ENCODE data around the gene MYBBP1A.

The MYBBP1A gene

DNA sequence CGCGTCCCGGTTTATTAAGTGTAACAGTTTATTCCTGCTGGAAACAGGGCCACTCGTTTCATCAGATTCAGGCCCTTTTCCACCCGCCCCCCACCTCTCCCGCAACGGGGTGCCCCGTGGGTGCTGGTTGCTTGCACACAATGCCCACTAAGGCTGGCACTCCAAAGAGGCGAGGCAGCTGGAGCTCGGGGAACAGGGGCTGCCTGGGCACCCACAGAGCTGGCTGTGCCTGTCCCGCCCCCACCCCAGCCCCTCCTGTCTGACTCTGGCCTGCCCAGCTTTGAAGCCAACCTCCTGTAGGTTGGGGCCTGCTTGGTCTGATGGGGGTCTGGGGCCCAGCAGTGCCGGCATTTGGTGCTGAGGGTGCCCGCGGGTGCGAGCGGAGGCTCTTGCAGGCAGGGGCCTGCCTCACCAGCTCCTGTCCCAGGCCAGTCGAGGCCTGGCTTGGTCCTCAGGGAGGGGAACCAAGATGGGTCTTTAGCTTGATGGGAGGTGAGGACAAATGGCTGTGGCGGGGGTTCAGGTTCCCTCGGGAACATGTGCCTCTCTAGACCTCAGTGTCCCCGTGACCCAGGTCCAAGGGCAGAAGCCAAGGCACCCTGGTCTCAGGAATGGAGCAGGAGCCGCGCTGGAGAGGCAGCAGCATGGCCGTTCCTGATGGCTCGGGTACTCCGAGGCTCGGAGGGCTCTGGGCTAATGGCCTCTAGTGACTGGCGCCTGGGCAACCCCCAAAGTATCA lies 20.1 kb downstream of the MYBBP1A start:
- no peak for FAIRE-seq

DNA sequence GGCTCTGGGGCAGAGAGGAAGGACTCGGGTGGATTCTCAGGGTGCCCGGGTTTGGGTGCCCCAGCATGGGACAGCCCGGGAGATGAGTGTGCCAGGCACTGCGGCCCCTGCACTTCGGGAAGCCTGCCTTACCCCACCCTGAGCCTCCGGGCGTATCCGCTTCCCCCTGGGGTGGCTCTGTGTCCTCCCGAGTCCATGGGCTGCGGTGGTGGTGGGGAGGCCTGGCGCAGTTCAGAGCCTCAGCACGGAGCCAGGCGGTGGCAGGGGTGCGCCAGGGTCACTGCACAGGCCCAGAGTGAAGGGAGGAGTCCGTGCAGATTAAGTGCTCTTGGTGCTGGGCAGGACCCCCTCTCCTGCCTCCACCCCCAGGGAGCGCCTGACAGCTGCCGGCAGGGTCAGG lies 20.7 kb downstream of the MYBBP1A start:
- no peak for FAIRE-seq

DNA sequence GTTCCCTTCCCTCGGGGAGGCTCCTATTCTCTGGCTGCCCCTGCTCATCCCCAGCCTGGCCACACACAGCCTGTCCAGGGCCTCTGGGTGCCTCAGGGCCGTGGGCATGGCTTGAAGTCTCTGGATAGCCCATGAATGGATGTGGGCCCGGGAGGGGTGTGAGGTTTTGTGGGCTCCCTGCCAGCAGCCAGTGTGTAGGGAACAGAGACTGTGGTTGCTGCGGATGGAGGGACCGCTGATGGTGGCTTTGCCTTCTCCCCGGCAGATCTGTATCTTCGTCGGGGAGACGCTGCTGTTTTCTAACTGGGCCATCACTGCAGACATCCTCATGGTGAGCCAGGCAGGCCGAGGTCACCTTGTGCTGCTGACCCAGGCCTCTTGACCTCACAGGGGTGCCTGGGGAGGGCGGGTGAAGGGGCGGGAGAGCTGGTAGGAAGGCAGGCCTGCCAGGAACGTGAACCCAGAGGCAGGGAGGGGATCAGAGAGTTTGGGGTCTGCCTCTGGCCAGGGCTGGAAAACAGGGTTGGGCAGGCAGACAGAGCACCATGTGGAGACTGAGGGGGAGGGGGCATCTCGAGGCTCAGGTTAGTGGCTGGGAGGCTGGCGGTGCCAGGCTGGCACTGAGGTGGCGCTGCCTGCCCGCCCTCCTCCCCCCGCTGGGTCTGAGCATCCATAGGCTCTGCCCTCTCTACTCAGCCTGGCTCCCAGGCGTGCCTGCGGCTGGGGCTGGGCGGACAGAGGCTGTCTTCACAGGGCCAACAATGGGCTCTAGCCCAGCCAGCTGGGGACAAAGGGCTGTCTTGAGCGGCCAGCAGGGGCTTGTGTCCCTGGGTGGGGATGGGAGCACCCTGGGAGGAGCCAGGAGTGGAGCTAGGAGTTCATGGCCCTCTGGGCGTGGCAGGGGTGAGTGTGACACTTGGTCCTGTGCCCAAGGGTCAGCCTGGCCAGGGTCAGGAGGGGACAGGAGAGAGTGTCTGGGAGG lies 21.4 kb downstream of the MYBBP1A start:
- no peak for FAIRE-seq

DNA sequence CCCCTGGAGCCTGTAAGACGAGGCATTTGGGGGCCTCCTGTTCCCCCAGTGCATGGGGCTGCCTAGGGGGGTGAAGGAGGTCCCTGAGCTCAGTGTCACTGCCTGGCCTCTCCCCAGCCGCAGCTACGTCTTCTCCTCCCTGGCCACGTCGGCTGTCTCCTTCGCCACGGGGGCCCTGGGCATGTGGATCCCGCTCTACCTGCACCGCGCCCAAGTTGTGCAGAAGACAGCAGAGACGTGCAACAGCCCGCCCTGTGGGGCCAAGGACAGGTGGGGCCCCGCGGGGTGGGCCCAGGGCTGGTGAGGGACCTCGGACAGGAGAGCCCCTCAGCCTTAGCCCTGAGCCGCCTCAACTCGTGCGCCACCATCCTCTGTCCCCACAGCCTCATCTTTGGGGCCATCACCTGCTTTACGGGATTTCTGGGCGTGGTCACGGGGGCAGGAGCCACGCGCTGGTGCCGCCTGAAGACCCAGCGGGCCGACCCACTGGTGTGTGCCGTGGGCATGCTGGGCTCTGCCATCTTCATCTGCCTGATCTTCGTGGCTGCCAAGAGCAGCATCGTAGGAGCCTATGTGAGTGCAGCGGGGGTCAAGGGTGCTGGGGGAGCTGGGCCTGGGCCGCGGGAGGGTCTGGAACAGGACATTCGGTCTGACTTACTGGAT lies 22.2 kb downstream of the MYBBP1A start:
- FAIRE-seq = no peak

DNA sequence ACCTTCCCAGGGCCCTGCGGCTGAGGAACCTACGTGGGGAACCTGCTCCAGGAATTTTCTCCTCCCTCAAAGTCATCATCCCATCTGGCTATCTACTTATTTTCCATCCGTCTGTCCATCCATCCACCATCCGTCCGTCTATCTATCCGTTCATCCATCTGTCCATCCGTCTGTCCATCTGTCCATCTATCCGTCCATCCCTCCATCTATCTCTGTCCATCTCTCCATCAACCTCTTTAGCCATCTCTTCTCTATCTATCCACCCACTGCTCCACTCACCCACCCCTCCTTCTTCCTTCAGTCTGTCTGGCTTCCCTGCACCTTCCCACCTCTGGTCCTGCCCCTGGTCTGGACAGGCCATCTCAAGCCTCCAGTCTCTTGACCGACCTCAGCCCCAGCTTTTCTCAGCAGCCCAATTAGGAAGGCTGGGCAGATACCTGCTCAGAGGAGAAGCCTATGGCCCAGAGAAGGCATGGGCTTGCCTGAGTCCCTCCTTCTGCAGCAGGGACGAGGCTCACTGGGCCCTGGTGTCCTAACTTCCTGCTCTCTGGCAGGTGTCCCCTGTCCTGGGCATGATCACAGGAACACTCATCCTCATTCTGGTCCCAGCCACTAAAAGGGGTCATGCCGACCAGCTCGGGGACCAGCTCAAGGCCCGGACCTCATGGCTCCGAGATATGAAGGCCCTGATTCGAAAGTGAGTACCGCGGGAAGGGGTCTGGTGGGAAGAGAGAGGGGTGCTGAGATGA lies 23.0 kb downstream of the MYBBP1A start:
- FAIRE-seq = no peak

DNA sequence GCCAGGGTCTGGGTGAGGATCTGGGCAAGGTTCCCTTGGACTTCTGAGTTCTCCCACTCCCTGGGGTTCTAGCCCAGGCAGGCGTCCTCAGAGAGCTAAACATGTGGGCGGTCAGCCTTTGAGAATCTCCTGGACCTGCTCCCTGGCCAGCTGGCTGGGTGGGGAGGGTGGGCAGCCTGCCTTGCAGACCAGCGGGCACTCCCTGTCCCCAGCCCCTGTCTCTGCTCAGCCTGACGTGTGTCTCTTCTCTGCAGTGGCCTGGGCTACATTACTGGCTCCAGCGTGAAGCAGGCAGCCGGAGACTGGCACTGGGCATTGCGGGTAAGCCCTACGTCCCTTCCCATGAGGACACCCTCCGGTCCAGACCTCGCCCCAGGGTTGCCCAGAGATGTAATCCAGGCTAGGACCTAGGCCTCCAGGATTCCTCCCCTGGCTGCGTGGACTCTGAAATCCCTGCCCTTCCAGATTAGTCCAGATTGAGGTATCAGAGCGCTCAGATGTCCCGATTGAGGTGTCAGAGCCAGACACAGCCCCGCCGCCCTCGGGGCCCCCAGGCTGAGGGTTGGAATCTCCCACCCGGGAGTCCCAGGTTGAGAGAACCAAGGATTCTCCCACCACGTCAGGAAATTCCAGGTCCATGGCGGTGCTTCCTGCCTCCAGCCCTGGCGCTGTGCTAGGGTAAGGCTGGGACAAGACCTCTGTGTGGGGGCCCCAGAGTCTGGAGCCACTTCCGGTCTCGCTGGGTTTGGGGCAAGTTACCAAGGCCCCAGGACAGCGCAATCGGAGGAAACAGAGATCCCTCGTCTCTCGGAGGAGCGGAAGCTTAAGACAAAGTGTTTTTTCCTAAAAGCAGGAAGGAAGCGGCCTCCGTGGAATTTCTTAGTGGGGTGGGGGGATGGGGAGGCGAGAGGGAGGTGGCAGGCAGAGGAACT lies 24.1 kb downstream of the MYBBP1A start:
- FAIRE-seq = no peak

DNA sequence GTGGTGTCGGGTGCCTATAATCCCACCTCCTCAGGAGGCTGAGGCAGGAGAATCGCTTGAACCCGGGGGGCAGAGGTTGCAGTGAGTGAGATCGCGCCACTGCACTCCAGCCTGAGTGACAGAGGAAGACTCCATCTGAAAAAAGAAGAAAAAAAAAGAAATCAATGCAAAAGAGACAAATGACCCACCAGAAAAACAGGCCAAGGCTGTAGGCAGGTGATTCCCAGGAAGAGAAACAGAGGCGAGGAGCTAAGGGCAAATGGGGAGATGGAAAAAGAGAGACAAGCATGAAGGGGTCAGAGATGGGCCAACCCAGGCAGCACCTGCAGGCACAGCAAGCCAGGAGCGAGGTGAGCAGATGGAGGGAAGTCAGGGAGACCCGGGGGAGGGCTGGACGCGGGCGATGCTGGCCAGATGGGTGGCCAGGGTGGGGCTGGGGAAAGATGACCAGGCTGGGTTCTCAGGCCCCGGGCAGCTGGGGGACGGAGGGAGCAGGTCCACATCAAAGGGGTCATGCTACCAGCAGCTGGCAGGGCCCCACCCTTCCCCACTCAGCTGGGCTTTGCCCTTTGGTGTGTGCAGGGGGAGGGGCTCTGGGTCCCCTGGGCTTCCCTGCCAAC lies 25.5 kb downstream of the MYBBP1A start:
- FAIRE-seq = no peak

DNA sequence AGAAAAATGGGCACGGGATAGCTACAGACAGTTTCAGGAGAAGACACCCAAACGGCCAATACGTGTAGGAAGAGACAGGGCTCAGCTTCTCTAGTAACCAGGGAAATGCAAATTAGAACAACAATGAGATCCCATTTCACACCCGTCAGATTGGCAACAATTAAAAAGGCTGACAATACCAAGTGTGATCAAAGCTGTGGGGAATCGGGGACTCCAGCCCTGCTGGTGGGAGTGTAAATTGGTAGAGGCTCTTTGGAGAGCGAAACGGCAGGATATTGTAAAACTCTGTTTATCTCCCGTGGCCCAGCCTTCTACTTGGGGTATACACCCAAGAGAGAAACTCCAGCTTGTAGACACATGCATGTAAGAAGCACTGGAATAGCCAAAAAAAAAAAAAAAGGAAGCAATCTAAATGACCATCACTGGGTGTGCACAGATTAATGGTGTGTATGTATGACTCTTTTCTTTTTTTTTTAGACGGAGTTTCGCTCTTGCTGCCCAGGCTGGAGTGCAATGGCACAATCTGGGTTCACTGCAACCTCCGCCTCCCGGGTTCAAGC lies 27.5 kb downstream of the MYBBP1A start:
- no peak for FAIRE-seq

DNA sequence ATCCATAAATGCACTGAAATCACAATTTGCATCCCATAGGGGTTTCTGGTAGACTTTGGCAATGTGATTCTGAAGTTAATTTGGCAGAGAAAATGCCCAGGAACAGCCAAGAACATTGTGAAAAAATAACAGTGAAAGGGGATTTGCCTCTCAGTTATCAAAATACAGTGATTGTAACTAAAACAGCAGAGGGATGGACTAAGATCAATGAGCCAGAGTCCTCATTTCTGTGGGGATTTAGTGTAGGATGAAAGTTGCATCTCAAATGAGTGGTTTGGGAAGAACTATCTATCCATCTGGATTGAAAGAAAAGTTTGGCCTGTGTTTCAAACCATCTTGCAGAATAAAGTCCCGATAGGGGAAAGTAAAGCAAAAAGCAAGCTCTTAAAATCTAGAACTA lies 28.1 kb downstream of the MYBBP1A start:
- no peak for FAIRE-seq

DNA sequence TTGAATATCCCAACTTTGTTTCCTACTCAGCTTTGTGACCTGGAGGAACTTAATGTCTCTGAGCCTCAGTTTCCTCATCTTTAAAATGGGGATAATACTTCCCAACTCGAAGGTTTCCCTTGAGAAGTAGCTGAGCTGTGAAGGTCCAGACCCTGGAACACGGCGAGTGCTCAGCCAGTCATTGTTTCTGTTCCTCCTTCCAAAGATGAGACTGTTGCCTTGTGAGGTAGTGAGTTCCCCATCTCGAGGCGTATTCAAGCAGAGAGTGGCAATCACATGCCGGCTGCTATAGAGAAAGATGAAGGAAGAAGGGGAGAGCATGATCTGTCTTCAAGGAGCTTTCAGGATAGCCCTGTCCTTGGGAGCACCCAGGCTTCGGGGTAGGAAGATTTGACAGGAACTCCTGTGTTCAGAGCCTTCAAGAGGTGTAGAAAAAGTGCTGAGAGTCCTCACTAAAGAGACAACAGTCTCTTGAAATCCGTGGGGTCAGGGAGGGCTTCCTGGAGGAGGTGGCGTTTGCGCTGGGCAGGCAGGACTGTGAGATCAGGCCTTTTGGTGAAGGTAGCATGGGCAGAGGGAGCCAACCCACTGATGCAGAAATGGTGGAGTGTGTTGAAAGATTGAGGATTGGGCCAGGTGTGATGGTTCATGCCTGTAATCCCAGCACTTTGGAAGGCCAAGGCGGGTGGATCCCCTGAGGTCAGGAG lies 29.3 kb downstream of the MYBBP1A start:
- no peak for FAIRE-seq

DNA sequence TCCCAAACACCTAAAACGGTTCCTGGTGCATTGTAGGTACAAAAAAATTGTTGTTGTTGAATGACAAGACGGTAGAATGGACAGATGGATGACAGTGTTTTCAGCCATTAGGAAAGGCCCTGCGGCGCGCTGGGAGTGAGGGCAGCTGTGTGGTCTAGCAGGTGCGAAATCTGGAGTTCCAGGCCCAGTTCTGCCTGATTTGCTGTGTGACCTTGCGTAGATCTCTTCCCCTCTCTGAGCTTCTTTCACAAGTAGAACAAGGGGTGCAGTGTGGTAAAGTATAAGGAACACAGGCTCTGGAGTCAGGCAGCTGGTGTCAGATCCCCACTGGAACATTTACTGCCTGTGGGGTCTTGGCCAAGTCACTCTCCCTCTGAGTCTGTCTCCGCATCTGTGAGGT lies 31.2 kb downstream of the MYBBP1A start:
- FAIRE-seq = no peak

DNA sequence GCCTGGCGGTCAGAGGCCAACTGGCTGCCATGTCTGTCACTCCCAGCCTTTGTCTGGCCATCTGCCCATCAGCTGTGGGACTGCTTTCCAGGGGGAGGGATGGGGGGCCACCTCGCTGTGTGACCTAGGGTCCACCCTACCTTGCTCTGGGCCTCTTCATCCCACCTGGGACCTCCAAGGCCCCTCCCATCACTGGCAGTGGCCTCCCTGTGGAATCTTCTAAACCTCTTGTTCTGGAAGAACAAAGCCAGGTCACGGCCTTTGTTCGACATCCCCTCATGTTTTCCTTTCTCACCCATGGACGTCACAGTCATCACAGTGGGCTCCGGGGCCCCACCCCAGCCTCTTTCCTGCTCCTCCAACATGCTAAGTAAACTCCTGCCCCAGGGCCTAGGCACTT lies 32.5 kb downstream of the MYBBP1A start:
- no peak for FAIRE-seq

DNA sequence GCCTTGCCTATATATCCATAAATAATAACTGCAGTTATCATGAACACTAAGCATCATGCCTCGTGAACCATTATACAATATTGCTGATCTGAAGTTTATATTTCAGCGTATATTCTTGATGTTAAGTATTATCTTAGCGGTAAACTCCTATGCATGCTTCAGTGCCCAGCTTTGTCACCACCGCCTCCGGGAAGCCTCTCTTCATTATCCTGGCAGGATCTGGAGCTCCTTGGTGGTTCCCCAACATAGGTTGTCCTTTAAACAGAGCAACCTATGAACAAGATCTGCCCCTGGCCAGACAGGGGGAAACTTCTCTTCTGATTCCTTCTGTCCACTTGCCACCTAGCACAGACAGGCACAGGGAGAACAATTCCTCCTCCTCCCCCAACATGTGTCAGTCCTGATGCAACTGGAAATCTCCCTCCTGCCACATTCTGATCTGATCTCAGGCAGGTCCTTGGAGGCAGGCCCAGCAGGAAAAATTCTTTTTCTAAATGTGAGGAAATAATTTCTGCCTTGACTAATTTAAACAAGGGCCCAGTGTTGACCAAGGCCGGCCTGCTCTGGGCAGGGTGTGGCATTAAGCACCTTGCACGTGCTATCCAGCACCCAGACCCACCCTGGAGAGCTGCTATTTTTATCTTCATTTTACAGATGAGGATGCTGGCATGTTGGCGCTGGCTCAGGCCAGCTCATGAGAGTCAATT lies 34.1 kb downstream of the MYBBP1A start:
- no peak for FAIRE-seq

DNA sequence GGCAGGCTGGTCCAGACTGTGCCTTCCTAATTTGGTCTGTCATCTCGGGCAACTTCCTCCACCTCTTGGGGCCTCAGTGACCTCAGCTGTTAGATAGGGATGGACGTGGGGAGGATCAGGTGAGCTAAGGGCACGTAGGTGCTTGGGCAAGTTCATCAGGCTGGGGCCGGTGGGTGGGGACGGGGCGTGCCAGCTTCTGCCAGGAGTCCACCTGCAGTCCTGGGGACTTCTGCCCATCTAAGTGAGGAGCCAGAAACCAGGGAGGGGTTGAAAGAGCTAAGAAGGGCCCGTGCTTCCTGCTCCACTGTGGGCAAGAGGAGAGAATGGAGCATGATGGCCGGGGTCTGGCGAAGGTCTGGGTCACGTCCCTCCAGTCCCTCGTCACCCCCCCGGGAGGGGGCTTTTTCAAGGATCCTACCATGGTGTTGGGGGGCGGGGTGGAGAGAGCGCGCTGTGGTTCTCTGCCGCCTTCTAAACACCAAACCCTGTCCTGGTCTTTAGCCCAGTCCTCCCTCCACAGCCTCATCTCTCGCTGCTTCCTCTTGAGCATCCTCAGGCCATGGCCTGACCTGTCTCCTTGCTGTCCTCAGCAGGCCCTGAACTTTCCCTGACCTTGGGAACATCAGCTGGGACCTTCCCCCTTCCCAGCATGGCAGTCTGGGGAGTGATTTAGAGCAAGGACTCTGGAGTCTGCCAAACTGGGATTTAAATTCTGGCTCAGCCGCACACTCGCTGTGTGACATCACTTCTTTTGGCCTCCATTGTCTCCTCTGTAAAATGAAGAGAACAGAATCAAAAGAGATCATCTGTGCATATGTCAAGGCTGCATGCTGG lies 34.9 kb downstream of the MYBBP1A start:
- FAIRE-seq = no peak

DNA sequence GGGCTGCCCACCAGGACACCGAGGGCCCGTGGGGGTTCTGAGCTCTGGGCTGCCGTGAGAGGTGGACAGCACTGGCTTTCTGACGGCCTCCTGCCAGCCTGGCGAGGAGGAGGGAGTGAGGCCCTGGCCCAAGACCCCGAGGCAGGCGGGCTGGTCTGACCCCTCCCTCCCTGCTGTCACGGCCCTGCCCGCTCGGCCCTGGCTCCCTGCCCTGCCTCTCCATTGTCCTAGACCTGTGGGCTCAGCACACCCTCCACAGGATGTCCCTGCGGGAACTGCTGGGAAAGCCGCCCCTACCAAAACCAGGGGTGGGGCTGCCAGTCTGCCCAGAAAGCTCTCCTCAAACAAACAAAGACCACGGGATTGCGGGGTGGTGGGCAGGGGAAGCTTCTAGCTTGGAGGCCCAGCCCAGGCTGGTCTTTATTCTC lies 35.8 kb downstream of the MYBBP1A start:
- no peak for FAIRE-seq

DNA sequence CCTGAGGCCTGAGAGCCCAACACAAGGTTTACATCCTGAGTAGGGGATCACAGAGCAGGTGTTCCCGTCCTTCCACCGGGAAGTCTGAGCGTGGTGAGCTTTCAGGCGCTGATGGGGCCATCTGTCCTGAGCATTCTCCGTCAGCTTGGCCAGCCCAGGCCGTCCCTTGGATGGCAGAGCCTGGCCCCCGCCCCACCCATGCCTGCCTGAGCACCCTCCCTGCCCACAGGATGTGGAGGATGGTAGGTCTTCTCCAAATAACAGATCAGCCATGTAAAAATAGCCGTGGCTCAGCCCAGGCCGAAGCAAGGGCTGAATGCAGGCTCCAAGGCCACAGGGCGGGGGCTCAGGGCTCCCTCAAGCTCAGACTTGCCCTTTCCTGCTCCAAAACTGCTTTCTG lies 36.3 kb downstream of the MYBBP1A start:
- FAIRE-seq = no peak

DNA sequence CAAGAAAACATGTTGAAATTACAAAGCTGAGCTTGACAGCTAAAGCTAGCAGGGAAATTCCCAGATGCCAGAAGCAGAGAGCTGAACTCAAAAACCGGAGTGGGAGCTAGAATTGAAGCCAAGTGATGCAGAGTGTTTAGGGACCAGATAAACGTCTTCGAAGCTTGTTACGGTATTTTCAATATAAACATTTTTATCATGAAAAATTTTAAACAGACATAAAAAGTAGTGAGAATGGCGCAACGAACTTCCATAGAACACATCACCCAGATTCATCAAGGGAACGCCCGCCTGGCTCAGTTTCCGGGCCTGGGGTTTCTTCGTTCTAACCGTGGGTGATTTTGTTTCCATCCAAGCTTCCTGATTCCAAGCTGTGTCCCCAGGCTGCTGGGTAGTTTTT lies 38.4 kb downstream of the MYBBP1A start:
- no peak for FAIRE-seq

DNA sequence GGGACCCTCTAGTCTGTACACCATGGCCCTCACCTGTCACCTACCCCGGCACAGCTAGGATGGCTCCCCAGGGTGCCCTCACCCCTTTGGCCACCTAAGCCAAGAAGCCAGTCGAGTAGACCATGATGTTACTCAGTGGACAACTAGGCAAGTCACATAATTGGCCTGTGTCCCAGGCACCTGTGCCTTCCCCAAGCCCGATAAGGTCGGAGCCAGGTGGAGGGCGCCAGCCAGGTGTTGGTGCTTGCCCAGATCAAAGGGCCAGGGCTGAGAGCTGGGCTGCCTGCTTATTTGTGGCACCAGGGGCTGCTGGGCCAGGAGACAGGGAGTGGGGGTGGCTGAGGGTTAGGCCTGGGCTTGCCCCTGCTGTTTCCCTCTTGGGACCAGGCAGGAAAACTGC lies 39.7 kb downstream of the MYBBP1A start:
- no peak for FAIRE-seq

DNA sequence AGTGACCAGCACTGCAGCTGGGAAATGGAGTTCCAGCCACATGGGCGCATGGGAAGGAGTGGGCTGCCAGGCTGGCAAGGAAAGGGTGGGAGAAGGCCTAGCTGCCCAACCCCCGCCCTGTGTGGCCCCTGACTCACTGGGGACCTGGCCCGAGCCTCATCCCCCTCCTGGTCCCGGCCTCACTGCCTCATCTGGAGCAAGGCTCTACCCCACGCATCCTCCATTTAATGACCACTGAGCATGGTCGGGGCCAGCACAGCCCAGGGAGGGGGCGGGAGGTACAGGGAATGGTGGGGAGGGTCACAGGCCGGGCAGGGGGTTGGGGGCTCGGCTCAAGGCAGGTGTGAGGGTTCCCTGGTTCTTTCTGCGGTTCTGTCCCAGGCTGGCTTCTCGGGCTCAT lies 40.4 kb downstream of the MYBBP1A start:
- FAIRE-seq = no peak
